IMR-90 (cell line): ENCODE data around the gene NUP153. TPM values are rescaled to one million over a fixed set of nuclear protein-coding genes. Genes with fewer than 3 reads are reported as not detected.

Experiments
- ATAC-seq: fragments of 200-7000 bp; cut with Tn5 transposase; 2 replicates; pipeline ENCODE4 v1.9.1; 2020; ENCODE audit warnings: low read depth, mild to moderate bottlenecking, moderate library complexity
- BruUV-seq: library from RNA; stranded (reverse); fragments of 400-500 nt; replicated peaks from 2 replicates; lab custom pipeline; 2021; lab: Mats Ljungman, UMichigan
- CTCF ChIA-PET: fragments of 300-600 bp; formaldehyde crosslinking; extraction: SDS; loops from one replicate; lab custom pipeline; 2021; ENCODE audit warnings: antibody characterized with exemption; lab: Yijun Ruan, JAX
- POLR2A ChIA-PET: fragments of 300-600 bp; sonication (Branson Sonifier 250); formaldehyde crosslinking; loops from one replicate; lab custom pipeline; 2022; ENCODE audit warnings: antibody characterized with exemption; ENCODE audit not compliant: unreplicated experiment; lab: Charles Lee
- DNase-seq: peaks from one replicate; pipeline ENCODE4 v3.0.0; 2013
- H2AFZ ChIP-seq: replicated peaks from 2 replicates; pipeline ENCODE3; 2013; ENCODE audit warnings: low read length, mild to moderate bottlenecking; ENCODE audit not compliant: poor library complexity
- H2AK5ac ChIP-seq: 2 replicates; pipeline ENCODE4 v1.6.1; 2013; ENCODE audit warnings: low read depth, low read length, inconsistent platforms
- H2AK9ac ChIP-seq: replicated peaks from 2 replicates; pipeline ENCODE3; 2013; ENCODE audit warnings: mild to moderate bottlenecking, low read depth, low read length, moderate library complexity; ENCODE audit not compliant: poor library complexity
- H2BK120ac ChIP-seq: 2 replicates; pipeline ENCODE4 v1.6.1; 2013; ENCODE audit warnings: low read depth, low read length, inconsistent platforms
- H2BK15ac ChIP-seq: 3 replicates; pipeline ENCODE4 v1.6.1; 2013; ENCODE audit warnings: low read depth, low read length, inconsistent platforms
- H2BK20ac ChIP-seq: 2 replicates; pipeline ENCODE4 v1.6.1; 2013; ENCODE audit warnings: low read depth, mild to moderate bottlenecking, inconsistent platforms, low read length, moderate library complexity
- H2BK5ac ChIP-seq: 2 replicates; pipeline ENCODE4 v1.6.1; 2013; ENCODE audit warnings: mild to moderate bottlenecking, low read depth, low read length, inconsistent platforms; ENCODE audit not compliant: poor library complexity, severe bottlenecking
- H3K14ac ChIP-seq: replicated peaks from 2 replicates; pipeline ENCODE4 v1.6.1; 2013; ENCODE audit warnings: low read depth, low read length, inconsistent platforms
- H3K18ac ChIP-seq: 2 replicates; pipeline ENCODE4 v1.6.1; 2013; ENCODE audit warnings: low read depth, low read length, control low read depth
- H3K23ac ChIP-seq: 2 replicates; pipeline ENCODE4 v1.6.1; 2013; ENCODE audit warnings: low read depth, low read length, inconsistent platforms
- H3K27ac ChIP-seq: 2 replicates; pipeline ENCODE4 v1.5.1; 2013; ENCODE audit warnings: mild to moderate bottlenecking, control low read depth, low read length; ENCODE audit not compliant: insufficient read depth
- H3K27me3 ChIP-seq: 2 replicates; pipeline ENCODE4 v1.6.1; 2013; ENCODE audit warnings: low read length; ENCODE audit not compliant: control insufficient read depth, insufficient read depth
- H3K36me3 ChIP-seq: 2 replicates; pipeline ENCODE4 v1.6.1; 2013; ENCODE audit warnings: low read length, mixed read lengths; ENCODE audit not compliant: control insufficient read depth, insufficient read depth
- H3K4ac ChIP-seq: 2 replicates; pipeline ENCODE4 v1.6.1; 2013; ENCODE audit warnings: low read depth, low read length, inconsistent platforms
- H3K4me1 ChIP-seq: 2 replicates; pipeline ENCODE4 v1.6.1; 2013; ENCODE audit warnings: low read length, mixed read lengths; ENCODE audit not compliant: control insufficient read depth, insufficient read depth
- H3K4me2 ChIP-seq: 2 replicates; pipeline ENCODE4 v1.6.1; 2013; ENCODE audit warnings: low read depth, mild to moderate bottlenecking, control low read depth, low read length, moderate library complexity
- H3K4me3 ChIP-seq: 2 replicates; pipeline ENCODE4 v1.5.1; 2013; ENCODE audit warnings: low read depth, mild to moderate bottlenecking, control low read depth, low read length, moderate library complexity; ENCODE audit not compliant: insufficient read depth
- H3K56ac ChIP-seq: 2 replicates; pipeline ENCODE4 v1.6.1; 2013; ENCODE audit warnings: low read length, inconsistent platforms; ENCODE audit not compliant: insufficient read depth; ENCODE audit errors: extremely low read depth
- H3K79me1 ChIP-seq, 2 experiments: 2 replicates each; pipeline ENCODE4 v1.6.1; 2013; ENCODE audit warnings: low read length in 2 of 2, inconsistent platforms in 1 of 2, low read depth in 1 of 2
- H3K9ac ChIP-seq: 2 replicates; pipeline ENCODE4 v1.6.1; 2013; ENCODE audit warnings: low read depth, low read length, control low read depth
- H3K9me1 ChIP-seq: 2 replicates; pipeline ENCODE4 v1.6.1; 2013; ENCODE audit warnings: low read length, inconsistent platforms; ENCODE audit not compliant: insufficient read depth
- H3K9me3 ChIP-seq: 2 replicates; pipeline ENCODE4 v1.6.1; 2013; ENCODE audit warnings: low read length; ENCODE audit not compliant: control insufficient read depth, insufficient read depth
- H4K20me1 ChIP-seq: 2 replicates; pipeline ENCODE4 v1.6.1; 2013; ENCODE audit warnings: low read length, inconsistent platforms; ENCODE audit not compliant: insufficient read depth
- H4K5ac ChIP-seq: 2 replicates; pipeline ENCODE4 v1.6.1; 2013; ENCODE audit warnings: mild to moderate bottlenecking, low read depth, low read length, control low read depth
- H4K8ac ChIP-seq, 2 experiments: 2 replicates each; pipeline ENCODE4 v1.6.1; 2013; ENCODE audit warnings: low read depth in 2 of 2, low read length in 2 of 2, control low read depth in 1 of 2, inconsistent platforms in 1 of 2
- H4K91ac ChIP-seq: 2 replicates; pipeline ENCODE4 v1.6.1; 2013; ENCODE audit warnings: low read depth, low read length, inconsistent platforms; ENCODE audit not compliant: insufficient read depth
- BHLHE40 ChIP-seq: fragments of 150-350 bp; IDR thresholded peaks from 2 replicates; pipeline ENCODE4 v1.6.1; 2016; ENCODE audit warnings: mild to moderate bottlenecking, low read depth, low read length
- CEBPB ChIP-seq: IDR thresholded peaks from 2 replicates; pipeline ENCODE4 v1.6.1; 2012; ENCODE audit warnings: low read depth, low read length, improper control_type of control experiment
- CHD1 ChIP-seq: IDR thresholded peaks from 2 replicates; pipeline ENCODE4 v1.6.1; 2012; ENCODE audit warnings: low read depth, low read length, improper control_type of control experiment
- CTCF ChIP-seq: conservative IDR thresholded peaks from 2 replicates; pipeline ENCODE4 v1.5.1; 2012; ENCODE audit warnings: mild to moderate bottlenecking, low read depth, low read length, improper control_type of control experiment
- ELK1 ChIP-seq: fragments of 150-350 bp; IDR thresholded peaks from 2 replicates; pipeline ENCODE4 v1.6.1; 2016; ENCODE audit warnings: low read depth, mild to moderate bottlenecking, low read length, moderate library complexity, borderline replicate concordance
- FOS ChIP-seq: fragments of 150-350 bp; IDR thresholded peaks from 2 replicates; pipeline ENCODE4 v1.6.1; 2016; ENCODE audit warnings: low read depth, low read length
- MAFK ChIP-seq: IDR thresholded peaks from 2 replicates; pipeline ENCODE4 v1.6.1; 2012; ENCODE audit warnings: low read depth, low read length, improper control_type of control experiment
- MAZ ChIP-seq: IDR thresholded peaks from 2 replicates; pipeline ENCODE4 v1.6.1; 2012; ENCODE audit warnings: low read depth, mild to moderate bottlenecking, low read length, improper control_type of control experiment, moderate library complexity, borderline replicate concordance
- MXI1 ChIP-seq: IDR thresholded peaks from 2 replicates; pipeline ENCODE4 v1.6.1; 2012; ENCODE audit warnings: low read depth, mild to moderate bottlenecking, low read length, moderate library complexity, borderline replicate concordance
- NFE2L2 ChIP-seq: fragments of 150-350 bp; IDR thresholded peaks from 2 replicates; pipeline ENCODE4 v1.6.1; 2016; ENCODE audit warnings: low read depth, mild to moderate bottlenecking, low read length
- POLR2A ChIP-seq: IDR thresholded peaks from 2 replicates; pipeline ENCODE4 v1.6.1; 2012; ENCODE audit warnings: mild to moderate bottlenecking, low read depth, low read length
- RAD21 ChIP-seq: IDR thresholded peaks from 2 replicates; pipeline ENCODE4 v1.6.1; 2012; ENCODE audit warnings: low read length, improper control_type of control experiment
- RCOR1 ChIP-seq: IDR thresholded peaks from 2 replicates; pipeline ENCODE4 v1.6.1; 2012; ENCODE audit warnings: mild to moderate bottlenecking, low read length, improper control_type of control experiment; ENCODE audit not compliant: insufficient replicate concordance
- RFX5 ChIP-seq: IDR thresholded peaks from 2 replicates; pipeline ENCODE4 v1.8.0; 2012; ENCODE audit warnings: low read depth, mild to moderate bottlenecking, low read length, moderate library complexity
- SMC3 ChIP-seq: fragments of 150-350 bp; IDR thresholded peaks from 2 replicates; pipeline ENCODE4 v1.6.1; 2016; ENCODE audit warnings: low read depth, mild to moderate bottlenecking, antibody characterized with exemption, low read length, moderate library complexity
- USF2 ChIP-seq: fragments of 150-350 bp; IDR thresholded peaks from 2 replicates; pipeline ENCODE4 v1.6.1; 2017; ENCODE audit warnings: mild to moderate bottlenecking, antibody characterized with exemption, low read length, low read depth
- WGBS, 2 experiments: methylation state at CpG; one replicate each; pipeline versions ENCODE4 v1.1.5 to v1.1.7; 2013; ENCODE audit warnings: missing lambda C conversion rate in 2 of 2; ENCODE audit not compliant: insufficient read length in 1 of 2; ENCODE audit errors: extremely low coverage in 2 of 2; 5-methylcytosine and 5-hydroxymethylcytosine counted together
- dilution Hi-C: fragments of 300-500 bp; cut with HindIII; formaldehyde crosslinking; loops from one replicate; pipeline ENCODE4 v1.14.3; 2018; ENCODE audit warnings: low sequenced_read_pairs; ENCODE audit not compliant: unreplicated experiment
- in situ Hi-C: fragments of 300-500 bp; cut with MboI; formaldehyde crosslinking; loops from 3 replicates; pipeline ENCODE4 v1.14.3; 2019; ENCODE audit warnings: low sequenced_read_pairs, inconsistent platforms, mixed read lengths
- intact Hi-C: fragments of 100-400 bp; cut with micrococcal nuclease; formaldehyde crosslinking; loops from 2 replicates; pipeline ENCODE4 v1.10.0; 2022
- polyA plus RNA-seq, 3 experiments: library from polyadenylated mRNA; depleted of rRNA; stranded (reverse); fragments of >200 nt; gene quantifications; 2 replicates each; pipeline ENCODE4 v1.2.3, GENCODE V29; 2012; ENCODE audit warnings: low replicate concordance in 1 of 3
- total RNA-seq: library from RNA; depleted of rRNA; stranded (reverse); fragments of >200 nt; gene quantifications from 2 replicates; pipeline ENCODE4 v1.2.3, GENCODE V29; 2012

The NUP153 gene
- total and polyA plus RNA-seq, 2 of the 4 experiments (the other 2 are of a cell fraction): 17.2 to 39.4 TPM

GRCh38 chr6:17754254-17754653 is 47.5 kb upstream of the NUP153 start:
- no peak overlapping the region for H3K23ac ChIP-seq
- peaks cover 3% of the 10 kb centered on the region; the same call in 1 of the 2 replicates for H3K36me3 ChIP-seq
- peaks cover 3% of the 10 kb centered on the region; the same call in 1 of the 2 replicates for H3K9me1 ChIP-seq
- no peak overlapping the region for H2BK5ac ChIP-seq
- no peak overlapping the region for H4K5ac ChIP-seq
- H4K91ac ChIP-seq: no peak overlapping the region
- no peak overlapping the region for H3K4me3 ChIP-seq
- no peak overlapping the region for H3K14ac ChIP-seq
- no peaks in the 10 kb centered on the region for H4K20me1 ChIP-seq
- dilution Hi-C loops (no loop called here), in situ Hi-C loops (no loop called here), intact Hi-C loops (no loop called here)
- no peak for ATAC-seq
- no peak overlapping the region for H3K4ac ChIP-seq
- H3K9ac ChIP-seq: no peak overlapping the region
- H3K56ac ChIP-seq: no peak overlapping the region
- H2BK120ac ChIP-seq: no peak overlapping the region
- H3K4me2 ChIP-seq: no peak overlapping the region
- no peak overlapping the region for H2BK20ac ChIP-seq
- H3K4me1 ChIP-seq: no peaks in the 10 kb centered on the region
- DNase-seq: no peak
- ChIA-PET POLR2A (no interaction called here), CTCF (no interaction called here)
- no peak overlapping the region for H3K27ac ChIP-seq
- no peak overlapping the region for H2AK9ac ChIP-seq
- TF ChIP-seq CEBPB (no peak), USF2 (no peak), BHLHE40 (no peak), RFX5 (no peak), ELK1 (no peak), CHD1 (no peak), FOS (no peak), CTCF (no peak), MAZ (no peak), MAFK (no peak), RCOR1 (no peak), POLR2A (no peak), SMC3 (no peak), NFE2L2 (no peak), RAD21 (no peak), MXI1 (no peak)
- no peaks in the 10 kb centered on the region for H3K79me1 ChIP-seq
- H3K9me3 ChIP-seq: no peaks in the 10 kb centered on the region
- H3K18ac ChIP-seq: no peak overlapping the region
- no TSS peak for BruUV-seq
- WGBS, 2 experiments: no CpG with 5 or more reads among the region's 3 CpGs
- no peak overlapping the region for H2AK5ac ChIP-seq
- H3K27me3 ChIP-seq: no peaks in the 10 kb centered on the region
- no peak overlapping the region for H2BK15ac ChIP-seq
- no peak overlapping the region for H2AFZ ChIP-seq
- no peak overlapping the region for H4K8ac ChIP-seq
